Nucleus accumbens (tissue), 56 donors: ENCODE results near the gene SERPINA4.

ENCODE experiments used
- DNase-seq, 56 donors: peaks; one replicate each; lab custom pipeline; 2025; lab: John Stamatoyannopoulos, UW

SERPINA4 gene

GRCh38 chr14:94542111-94542810 lies 19.0 kb upstream of the SERPINA4 start:
- no peak for DNase-seq

GRCh38 chr14:94542811-94543440 lies 18.3 kb upstream of the SERPINA4 start:
- DNase-seq = no peak

GRCh38 chr14:94543449-94544124 lies 17.7 kb upstream of the SERPINA4 start:
- DNase-seq = no peak

GRCh38 chr14:94544726-94545125 lies 16.5 kb upstream of the SERPINA4 start:
- no peak for DNase-seq

- peak in 18 of 56 donors; percentile 5 to 68 (median 30) for DNase-seq
Measured at GRCh38 chr14:94545131-94545841, 16.0 kb upstream of the SERPINA4 start.

- DNase-seq = no peak
Measured at GRCh38 chr14:94547151-94547680, 14.0 kb upstream of the SERPINA4 start.

- no peak for DNase-seq
Measured at GRCh38 chr14:94547726-94548125, 13.5 kb upstream of the SERPINA4 start.

GRCh38 chr14:94548131-94548998 lies 12.9 kb upstream of the SERPINA4 start:
- no peak for DNase-seq

GRCh38 chr14:94548999-94549985 lies 11.9 kb upstream of the SERPINA4 start:
- DNase-seq = peak in 39 of 56 donors; percentile 5 to 81 (median 35)

GRCh38 chr14:94550041-94550440 lies 11.2 kb upstream of the SERPINA4 start:
- no peak for DNase-seq

- DNase-seq = no peak
Measured at GRCh38 chr14:94555991-94556390, 5.3 kb upstream of the SERPINA4 start.

GRCh38 chr14:94557327-94557726 lies 3.9 kb upstream of the SERPINA4 start:
- DNase-seq = no peak

- DNase-seq = no peak
Measured at GRCh38 chr14:94558842-94559241, 2.4 kb upstream of the SERPINA4 start.

GRCh38 chr14:94559638-94560290 lies 1.5 kb upstream of the SERPINA4 start:
- DNase-seq = peak in 4 of 56 donors; percentile 9 to 32 (median 14)

- DNase-seq = no peak
Measured at GRCh38 chr14:94560291-94560665, 964 bp upstream of the SERPINA4 start.

- no peak for DNase-seq
Measured at GRCh38 chr14:94561656-94562010, 391 bp downstream of the SERPINA4 start.

GRCh38 chr14:94562022-94562421 lies 780 bp downstream of the SERPINA4 start:
- DNase-seq = no peak
